ENCODE measurements around the gene R3HCC1L. TPM values are rescaled to one million over a fixed set of nuclear protein-coding genes. Genes with fewer than 3 reads are reported as not detected.
"Not testable (repeated sequence)": the region's sequence is repeated elsewhere in the genome, so short reads cannot be mapped to it uniquely, and the experiment has no call there.

The R3HCC1L gene
- total RNA-seq, 1 experiment from 2014 or later = 10.7 TPM

DNA sequence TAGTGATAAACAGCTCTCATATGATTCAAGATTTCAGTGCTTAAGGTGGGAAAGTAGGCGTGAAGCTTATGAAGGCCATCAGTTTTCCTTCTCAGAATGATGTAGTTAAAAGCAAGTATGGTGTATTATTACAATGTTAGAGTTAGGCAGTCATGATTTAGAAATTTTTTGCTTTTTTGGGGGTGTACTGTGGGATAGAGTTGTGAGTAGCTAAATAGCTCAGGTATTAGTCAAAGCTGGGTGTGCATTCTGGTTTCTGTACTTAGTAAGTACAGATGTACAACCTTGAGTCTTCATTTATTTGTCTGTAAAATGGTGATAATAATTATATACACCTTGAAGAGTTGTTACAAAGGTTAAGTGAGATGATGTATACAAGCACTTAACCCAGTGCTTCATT, 52.2 kb downstream of the R3HCC1L start:
- ChIA-PET POLR2A (interaction anchor here (1.2 kb wide), 1 partner anchor 10 kb away, joined by 3 read pairs; no protein-coding TSS in a partner anchor), CTCF (interaction anchor here (0.9 to 7.3 kb wide), 2 partner anchors 16 to 52 kb away, joined by 3 to 57 read pairs; partner anchors contain the start of gene R3HCC1L)
- Mint-ChIP-seq H3K4me3 (ENCODE audit: unreplicated experiment) (no peak overlapping the region), H3K9me3 (ENCODE audit: unreplicated experiment) (no peaks in the 10 kb centered on the region), H3K27ac (ENCODE audit: low read depth, unreplicated experiment) (no peak overlapping the region), H3K27me3 (ENCODE audit: insufficient read depth, unreplicated experiment) (no peaks in the 10 kb centered on the region), H3K4me1 (ENCODE audit: insufficient read depth, unreplicated experiment) (peaks cover 13% of the 10 kb centered on the region), H3K36me3 (ENCODE audit: insufficient read depth, unreplicated experiment) (peaks cover 27% of the 10 kb centered on the region)
- no TSS peak for BruUV-seq (replicated peaks)
- DNase-seq (ENCODE audit: unreplicated experiment) = no peak
- no peak for TF ChIP-seq CTCF (IDR thresholded peaks at IDR 0.05; ENCODE audit: unreplicated experiment)
- intact Hi-C loops (cut with micrococcal nuclease) = no loop called here

GRCh38 chr10:98190773-98191172, 56.3 kb downstream of the R3HCC1L start:
- peaks cover 13% of the 10 kb centered on the region for H3K4me1 Mint-ChIP-seq (ENCODE audit: insufficient read depth, unreplicated experiment)
- BruUV-seq (replicated peaks); H3K27ac Mint-ChIP-seq (ENCODE audit: low read depth, unreplicated experiment); intact Hi-C loops (cut with micrococcal nuclease); H3K4me3 Mint-ChIP-seq (ENCODE audit: unreplicated experiment); H3K27me3 Mint-ChIP-seq (ENCODE audit: insufficient read depth, unreplicated experiment); CTCF ChIA-PET; H3K9me3 Mint-ChIP-seq (ENCODE audit: unreplicated experiment); DNase-seq (ENCODE audit: unreplicated experiment): not testable (repeated sequence)
- POLR2A ChIA-PET = interaction anchor here (0.6 kb wide), 1 partner anchor 29 kb away, joined by 4 read pairs; no protein-coding TSS in a partner anchor
- peaks cover 29% of the 10 kb centered on the region for H3K36me3 Mint-ChIP-seq (ENCODE audit: insufficient read depth, unreplicated experiment)

- POLR2A ChIA-PET = interaction anchor here (0.6 kb wide), 1 partner anchor 15 kb away, joined by 3 read pairs; no protein-coding TSS in a partner anchor
- Mint-ChIP-seq H3K4me1 (ENCODE audit: insufficient read depth, unreplicated experiment) (peaks cover 18% of the 10 kb centered on the region), H3K4me3 (ENCODE audit: unreplicated experiment) (no peak overlapping the region), H3K36me3 (ENCODE audit: insufficient read depth, unreplicated experiment) (peaks cover 20% of the 10 kb centered on the region), H3K27ac (ENCODE audit: low read depth, unreplicated experiment) (no peak overlapping the region), H3K27me3 (ENCODE audit: insufficient read depth, unreplicated experiment) (no peaks in the 10 kb centered on the region), H3K9me3 (ENCODE audit: unreplicated experiment) (peaks cover 8% of the 10 kb centered on the region)
- no TSS peak for BruUV-seq (replicated peaks)
- DNase-seq (ENCODE audit: unreplicated experiment) = no peak
- no peak for TF ChIP-seq CTCF (IDR thresholded peaks at IDR 0.05; ENCODE audit: unreplicated experiment)
- CTCF ChIA-PET = no interaction called here
- intact Hi-C loops (cut with micrococcal nuclease) = no loop called here
Measured at GRCh38 chr10:98193037-98193436, 58.6 kb downstream of the R3HCC1L start.

DNA sequence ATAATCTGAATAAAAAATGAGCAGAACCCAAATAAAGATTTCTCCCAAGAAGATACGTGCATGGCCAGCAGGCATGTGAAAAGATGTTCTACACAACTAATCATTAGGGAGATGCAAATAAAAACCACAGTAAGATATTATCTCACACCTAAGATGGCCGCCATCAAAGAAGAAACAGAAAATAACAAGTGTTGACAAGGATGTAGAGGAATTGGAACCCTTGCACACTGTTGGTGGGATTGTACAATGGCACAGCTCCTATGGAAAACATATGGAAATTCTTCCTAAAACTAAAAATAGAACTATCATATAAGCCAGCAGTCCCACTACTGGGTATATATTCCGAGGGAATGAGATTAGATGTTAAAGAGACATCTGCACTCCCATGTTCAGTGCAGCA, 60.2 kb downstream of the R3HCC1L start:
- TF ChIP-seq CTCF (IDR thresholded peaks at IDR 0.05; ENCODE audit: unreplicated experiment) = no peak
- H3K27ac Mint-ChIP-seq (ENCODE audit: low read depth, unreplicated experiment) = no peak overlapping the region

More for the DNA sequence above, 60.2 kb downstream of the R3HCC1L start:
- ChIA-PET POLR2A (interaction anchor here (0.9 kb wide), 1 partner anchor 60 kb away, joined by 3 read pairs; the partner anchor contains the start of gene R3HCC1L), CTCF (no interaction called here)
- intact Hi-C loops (cut with micrococcal nuclease) = no loop called here
- Mint-ChIP-seq H3K9me3 (ENCODE audit: unreplicated experiment) (peaks cover 8% of the 10 kb centered on the region), H3K36me3 (ENCODE audit: insufficient read depth, unreplicated experiment) (peaks cover 20% of the 10 kb centered on the region), H3K4me1 (ENCODE audit: insufficient read depth, unreplicated experiment) (peaks cover 10% of the 10 kb centered on the region), H3K27me3 (ENCODE audit: insufficient read depth, unreplicated experiment) (no peaks in the 10 kb centered on the region), H3K4me3 (ENCODE audit: unreplicated experiment) (no peak overlapping the region)
- no TSS peak for BruUV-seq (replicated peaks)
- DNase-seq (ENCODE audit: unreplicated experiment) = no peak

Measured in MCF 10A (cell line).